ENCODE results near the gene JAML.

DNA sequence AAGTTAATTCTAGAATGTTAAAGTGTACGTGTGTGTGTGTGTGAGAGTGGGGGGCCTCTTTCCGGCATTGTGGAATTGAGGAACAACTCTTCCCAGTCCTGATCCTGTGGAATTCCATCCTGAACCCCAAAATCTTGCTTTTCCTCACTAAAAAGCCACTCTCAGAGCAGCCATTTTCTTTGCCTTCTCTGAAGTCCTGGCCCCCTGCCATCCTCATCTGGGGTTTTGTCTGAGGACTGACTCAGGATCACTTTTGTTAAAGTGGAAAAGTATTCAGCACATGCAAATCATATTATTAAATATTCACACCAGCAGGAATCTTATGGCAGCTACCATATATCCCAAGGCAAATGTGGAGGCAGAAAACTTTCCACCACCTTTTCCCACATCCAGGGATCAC is 76.0 kb downstream of the JAML start:
- TF ChIP-seq, protein P1, sequence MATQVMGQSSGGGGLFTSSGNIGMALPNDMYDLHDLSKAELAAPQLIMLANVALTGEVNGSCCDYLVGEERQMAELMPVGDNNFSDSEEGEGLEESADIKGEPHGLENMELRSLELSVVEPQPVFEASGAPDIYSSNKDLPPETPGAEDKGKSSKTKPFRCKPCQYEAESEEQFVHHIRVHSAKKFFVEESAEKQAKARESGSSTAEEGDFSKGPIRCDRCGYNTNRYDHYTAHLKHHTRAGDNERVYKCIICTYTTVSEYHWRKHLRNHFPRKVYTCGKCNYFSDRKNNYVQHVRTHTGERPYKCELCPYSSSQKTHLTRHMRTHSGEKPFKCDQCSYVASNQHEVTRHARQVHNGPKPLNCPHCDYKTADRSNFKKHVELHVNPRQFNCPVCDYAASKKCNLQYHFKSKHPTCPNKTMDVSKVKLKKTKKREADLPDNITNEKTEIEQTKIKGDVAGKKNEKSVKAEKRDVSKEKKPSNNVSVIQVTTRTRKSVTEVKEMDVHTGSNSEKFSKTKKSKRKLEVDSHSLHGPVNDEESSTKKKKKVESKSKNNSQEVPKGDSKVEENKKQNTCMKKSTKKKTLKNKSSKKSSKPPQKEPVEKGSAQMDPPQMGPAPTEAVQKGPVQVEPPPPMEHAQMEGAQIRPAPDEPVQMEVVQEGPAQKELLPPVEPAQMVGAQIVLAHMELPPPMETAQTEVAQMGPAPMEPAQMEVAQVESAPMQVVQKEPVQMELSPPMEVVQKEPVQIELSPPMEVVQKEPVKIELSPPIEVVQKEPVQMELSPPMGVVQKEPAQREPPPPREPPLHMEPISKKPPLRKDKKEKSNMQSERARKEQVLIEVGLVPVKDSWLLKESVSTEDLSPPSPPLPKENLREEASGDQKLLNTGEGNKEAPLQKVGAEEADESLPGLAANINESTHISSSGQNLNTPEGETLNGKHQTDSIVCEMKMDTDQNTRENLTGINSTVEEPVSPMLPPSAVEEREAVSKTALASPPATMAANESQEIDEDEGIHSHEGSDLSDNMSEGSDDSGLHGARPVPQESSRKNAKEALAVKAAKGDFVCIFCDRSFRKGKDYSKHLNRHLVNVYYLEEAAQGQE (IDR thresholded peaks at IDR 0.05; ENCODE audit: unreplicated experiment) = no peak
- no peak for TF ChIP-seq CTCF (conservative IDR thresholded peaks at IDR 0.05; ENCODE audit: low read depth in 2 of 2)
- no peak for TF ChIP-seq EZH2 (IDR thresholded peaks at IDR 0.05; ENCODE audit: low read depth, unreplicated experiment)
- TF ChIP-seq POLR2AphosphoS5 (IDR thresholded peaks at IDR 0.05; ENCODE audit: low read depth) = no peak
